NCI-H446 (cell line): ENCODE data around the gene SCN2B.

ENCODE experiments used
- DNase-seq, 2 experiments: peaks; one replicate each; lab custom pipeline; 2025; lab: John Stamatoyannopoulos, UW

Gene SCN2B

GRCh38 chr11:118153976-118154375 lies 22.5 kb downstream of the SCN2B start:
- no peak for DNase-seq

DNA sequence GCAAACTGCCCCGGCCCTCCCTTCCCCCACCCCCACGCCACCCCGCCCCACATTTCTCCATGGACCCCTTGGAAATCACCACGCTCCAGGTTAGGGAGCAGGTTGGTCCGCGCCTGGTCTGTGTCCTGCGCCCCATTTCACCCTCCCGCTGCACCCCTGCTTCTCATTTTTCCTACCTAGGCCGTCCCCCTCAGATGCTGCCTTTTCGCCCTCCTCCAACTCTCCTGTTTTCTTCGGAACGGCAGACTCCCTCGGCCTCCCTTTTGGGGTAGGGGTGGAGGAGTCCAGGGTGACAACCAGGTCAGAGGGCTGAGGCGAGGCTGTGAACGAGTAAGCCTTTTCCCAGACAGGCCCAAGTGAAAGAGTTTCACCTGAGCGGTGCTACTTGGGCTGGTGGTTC lies 22.9 kb downstream of the SCN2B start:
- DNase-seq: no peak

GRCh38 chr11:118152552-118153471 lies 23.6 kb downstream of the SCN2B start, which contains the start of gene SCN4B:
TSS of gene SCN4B (minus strand) at chr11:118152823. CDS start at chr11:118152673, 150 bp downstream.
- peak in 1 of 2 experiments; percentile 63 for DNase-seq

DNA sequence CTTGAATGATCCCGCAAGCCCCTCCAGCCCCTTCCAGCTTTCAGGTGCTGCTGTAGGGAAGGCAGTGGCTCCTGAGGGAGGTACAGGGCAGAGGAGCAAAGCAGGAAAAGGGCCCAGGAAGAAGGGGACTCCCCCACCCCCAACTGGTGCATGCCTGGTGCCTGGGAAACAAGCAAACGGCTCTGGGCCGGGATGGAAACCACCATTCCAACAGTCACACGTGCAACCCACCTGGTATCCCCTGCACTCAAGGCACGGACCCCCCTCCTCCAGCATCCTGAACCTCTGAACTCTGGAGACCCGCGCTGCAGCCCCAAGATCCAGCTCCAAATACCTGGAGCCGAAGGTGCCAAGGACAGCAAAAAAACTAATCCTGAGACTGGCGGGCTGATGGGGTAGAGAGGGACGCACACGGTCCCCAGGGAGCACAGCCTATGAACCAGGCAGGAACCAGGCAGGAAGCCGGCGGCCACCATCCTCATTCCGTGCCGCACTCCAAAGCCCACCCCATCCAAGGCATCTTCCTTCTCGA lies 24.4 kb downstream of the SCN2B start:
- DNase-seq: no peak

- no peak for DNase-seq
Measured at GRCh38 chr11:118151431-118151830, 25.0 kb downstream of the SCN2B start.

DNA sequence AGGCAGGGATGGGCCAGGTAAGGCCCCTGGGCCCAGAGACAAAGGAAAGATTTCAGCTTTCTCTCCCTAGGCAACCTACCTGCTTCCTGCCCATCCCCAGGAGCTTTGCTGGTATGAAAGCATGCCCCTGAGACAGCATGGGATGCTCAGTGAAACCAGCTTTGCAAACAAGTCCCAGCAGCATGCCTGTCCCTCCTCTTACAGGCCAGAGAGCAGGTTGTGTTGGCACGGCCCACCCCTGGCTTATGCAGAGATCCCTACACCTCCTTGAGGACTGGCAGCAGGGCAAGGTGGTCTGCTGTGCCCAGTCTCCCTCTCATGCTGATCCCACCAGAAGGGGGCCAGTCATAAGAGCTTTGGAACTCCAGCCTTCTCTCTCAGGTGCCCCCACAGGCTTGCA lies 26.9 kb downstream of the SCN2B start:
- no peak for DNase-seq

GRCh38 chr11:118148856-118149255 lies 27.6 kb downstream of the SCN2B start:
- DNase-seq: no peak

DNA sequence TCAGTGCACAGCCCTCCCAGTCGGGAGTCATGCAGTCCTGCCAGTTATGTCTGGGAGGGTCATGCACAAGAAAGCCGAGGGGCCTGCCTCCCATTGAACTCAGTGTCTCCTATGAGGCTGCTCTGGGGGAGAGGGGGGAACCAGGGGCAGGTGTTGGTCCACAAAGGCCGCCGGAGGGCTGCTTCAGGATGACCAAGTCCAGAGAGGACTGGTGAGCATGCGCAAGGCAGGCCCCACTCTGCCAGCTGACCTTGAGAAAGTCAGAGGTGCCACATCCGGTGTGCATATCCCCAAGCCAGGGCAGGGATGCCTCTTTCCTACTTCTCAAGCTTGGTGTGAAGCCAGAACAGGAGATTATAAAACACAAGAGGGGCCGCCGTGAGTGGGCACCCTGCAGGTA lies 28.2 kb downstream of the SCN2B start:
- DNase-seq: no peak

GRCh38 chr11:118147502-118147901 lies 28.9 kb downstream of the SCN2B start:
- DNase-seq: no peak

GRCh38 chr11:118146554-118146953 lies 29.9 kb downstream of the SCN2B start:
- no peak for DNase-seq

- DNase-seq: peak; percentile 56 to 80
Measured at GRCh38 chr11:118145285-118146227, 30.9 kb downstream of the SCN2B start.

GRCh38 chr11:118144301-118145268 lies 31.9 kb downstream of the SCN2B start:
- DNase-seq: no peak

DNA sequence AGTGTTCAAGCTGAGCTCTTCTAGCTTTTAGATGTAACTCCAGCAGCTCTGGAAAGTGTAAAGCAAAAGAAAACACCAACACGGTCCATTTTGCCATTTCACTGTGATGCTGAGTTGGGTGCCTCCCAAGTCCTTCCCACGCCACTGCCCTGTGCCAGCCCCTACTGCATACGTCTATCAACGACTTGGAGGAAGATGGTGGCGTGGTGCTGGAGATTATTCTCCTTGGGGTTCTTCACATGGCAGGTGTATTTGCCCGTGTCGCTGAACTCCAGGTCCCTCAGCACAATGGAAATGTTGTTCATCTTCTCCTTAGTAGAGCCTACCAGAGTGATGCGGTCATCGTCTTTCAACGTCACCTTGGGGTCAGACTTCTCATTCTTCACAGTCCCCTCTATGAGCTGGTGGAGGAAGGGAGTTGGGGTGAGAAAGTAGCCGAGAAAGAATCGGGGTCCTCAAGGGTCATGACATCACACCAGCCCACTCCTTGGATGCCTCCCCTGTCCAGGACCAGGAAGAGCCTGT lies 32.7 kb downstream of the SCN2B start:
- no peak for DNase-seq

DNA sequence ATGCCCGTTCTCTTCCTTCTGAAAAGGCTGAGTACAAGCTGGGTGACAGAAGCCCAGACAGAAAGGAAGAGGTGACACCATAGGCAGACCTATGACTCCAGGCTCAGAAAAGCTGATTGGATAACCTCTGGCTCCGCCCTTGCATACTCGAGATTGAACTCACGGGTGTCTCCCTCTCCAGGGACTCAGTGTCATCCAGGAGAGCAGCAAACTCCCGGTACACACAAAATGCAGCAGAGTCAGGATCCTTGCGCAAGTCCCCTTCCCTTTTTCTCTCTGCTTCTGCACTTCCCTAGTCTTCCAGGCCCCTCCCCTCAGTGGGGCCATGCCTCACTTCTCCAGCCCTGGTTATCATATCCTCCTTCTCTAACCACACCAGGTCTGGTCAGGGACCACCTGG lies 33.6 kb downstream of the SCN2B start:
- no peak for DNase-seq

GRCh38 chr11:118142081-118142480 lies 34.4 kb downstream of the SCN2B start:
- no peak for DNase-seq

- no peak for DNase-seq
Measured at GRCh38 chr11:118139578-118139977, 36.9 kb downstream of the SCN2B start.

GRCh38 chr11:118138839-118139420 lies 37.5 kb downstream of the SCN2B start:
- no peak for DNase-seq

DNA sequence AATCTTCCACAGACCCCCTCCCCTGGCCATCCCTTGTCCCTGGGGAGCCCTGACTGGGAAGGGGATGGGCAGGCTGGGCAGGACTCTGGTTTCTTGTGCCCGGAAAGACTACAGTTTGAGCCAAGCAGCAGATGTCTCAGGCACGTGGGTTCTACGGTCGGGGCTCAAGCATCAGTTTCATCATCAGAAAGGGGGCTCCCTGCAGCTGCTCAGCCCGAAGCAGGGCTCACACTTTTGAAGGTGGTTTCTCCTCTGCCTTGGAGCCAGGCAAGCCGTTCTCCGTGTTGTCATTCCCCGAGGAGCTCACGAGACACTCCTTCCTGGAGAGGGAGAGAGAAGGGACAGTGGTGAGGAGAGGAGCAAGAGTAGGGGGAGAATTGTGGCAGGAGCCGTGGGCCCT lies 39.6 kb downstream of the SCN2B start:
- DNase-seq: peak in 1 of 2 experiments; percentile 15

GRCh38 chr11:118136341-118136740 lies 40.1 kb downstream of the SCN2B start:
- no peak for DNase-seq

DNA sequence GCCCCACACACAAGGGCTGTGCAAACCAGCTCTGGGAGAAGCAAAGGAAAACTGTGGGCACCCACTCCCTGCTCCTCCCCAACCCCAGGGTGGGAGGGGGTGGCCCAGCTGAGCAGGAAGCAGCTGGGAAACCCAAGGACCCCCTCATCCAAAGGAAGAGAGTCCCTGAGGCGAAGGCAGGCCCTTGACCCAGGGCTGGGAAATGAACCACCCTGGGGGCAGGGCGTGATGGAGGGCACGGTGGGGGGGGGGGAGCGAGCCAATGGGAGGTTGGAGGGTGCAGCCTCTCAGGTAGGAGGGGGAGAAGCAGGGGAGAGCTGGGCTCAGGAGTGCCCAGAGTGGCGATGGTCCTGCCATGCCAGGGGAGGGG lies 40.7 kb downstream of the SCN2B start:
- DNase-seq: no peak
